ENCODE data around the gene TUBG1.
"Not testable (repeated sequence)": the region's sequence is repeated elsewhere in the genome, so short reads cannot be mapped to it uniquely, and the experiment has no call there.

Gene TUBG1

DNA sequence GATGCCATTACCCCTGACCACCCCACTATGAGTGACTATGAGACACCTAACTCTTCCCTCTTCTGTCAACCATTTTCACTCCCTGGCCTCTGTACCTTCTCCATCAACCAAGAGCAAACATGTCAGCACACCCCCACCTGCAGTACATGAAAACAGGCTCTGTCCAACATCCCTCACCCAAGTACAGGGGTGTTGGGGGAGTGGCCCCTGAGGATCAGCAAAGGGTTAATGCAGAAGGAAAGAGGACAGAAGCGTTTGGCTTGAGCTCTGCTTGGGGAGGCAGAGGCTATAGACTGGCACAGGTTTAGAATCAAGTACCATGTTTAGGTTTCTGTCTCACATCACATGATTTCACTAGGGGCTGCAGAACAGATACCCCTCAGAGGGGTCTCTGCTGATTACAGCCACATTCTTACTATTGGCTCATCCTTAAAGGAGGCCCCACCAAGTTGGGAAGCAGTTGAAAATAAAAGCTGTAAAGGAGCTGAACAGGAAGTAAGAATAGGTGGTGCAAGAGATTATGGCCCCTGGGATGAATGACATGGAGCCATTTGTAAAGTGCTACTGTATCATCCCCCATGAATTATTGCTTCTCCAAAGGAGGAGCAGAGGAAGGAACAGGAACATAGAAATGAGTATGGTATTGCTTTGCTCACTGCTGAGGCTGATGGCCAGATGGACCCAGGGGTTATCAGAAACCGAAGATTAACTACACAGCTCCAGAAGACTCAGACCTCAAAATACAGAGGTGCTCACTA lies 29.5 kb upstream of the TUBG1 start:
- DNase-seq (ENCODE audit: low spot score), result no peak

DNA sequence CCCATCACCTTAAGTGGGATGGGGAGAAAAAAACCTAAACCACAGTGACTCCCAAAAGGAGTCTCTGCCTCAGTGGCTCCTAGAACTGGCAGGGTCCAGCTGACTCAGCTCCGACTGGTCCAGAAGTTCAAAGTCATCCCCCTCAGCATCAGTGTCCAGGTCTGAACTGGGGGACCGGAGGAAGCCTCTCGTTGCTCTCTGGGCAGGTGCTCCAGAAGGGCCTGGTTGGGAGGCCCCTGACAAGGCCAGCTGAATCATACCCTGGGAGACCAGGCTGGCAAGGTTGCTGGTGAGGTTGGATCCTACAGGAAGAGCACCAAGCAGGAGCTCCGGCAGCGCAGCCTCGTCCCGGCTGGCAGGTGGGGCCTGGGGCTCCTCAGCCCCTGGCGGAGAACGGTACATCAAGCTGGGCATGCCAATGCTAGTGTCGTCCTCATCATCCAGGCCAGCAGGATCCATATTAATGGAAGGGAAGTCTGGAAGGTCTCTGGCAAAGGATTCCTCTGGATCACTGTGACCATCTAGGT lies 27.7 kb upstream of the TUBG1 start:
- DNase-seq (ENCODE audit: low spot score), result no peak

DNA sequence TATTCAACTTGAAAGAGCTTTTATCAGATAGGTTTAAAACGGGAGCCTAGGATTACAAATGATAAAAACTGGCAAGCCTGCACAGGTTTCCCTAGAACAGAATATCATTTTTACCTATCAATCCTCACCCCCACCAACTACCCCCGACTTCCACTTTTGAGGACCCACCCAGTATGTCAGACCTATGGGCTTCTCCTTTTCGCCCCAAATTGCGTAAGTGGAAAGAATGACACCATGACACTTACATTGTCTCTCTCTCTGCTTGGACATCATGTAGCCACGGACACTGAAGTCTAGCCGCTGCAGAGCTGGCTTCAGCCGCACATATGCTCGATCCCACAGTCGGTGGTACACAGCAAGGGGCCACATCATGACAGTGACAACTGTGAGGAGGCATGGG lies 24.6 kb upstream of the TUBG1 start:
- DNase-seq (ENCODE audit: low spot score), result no peak

DNA sequence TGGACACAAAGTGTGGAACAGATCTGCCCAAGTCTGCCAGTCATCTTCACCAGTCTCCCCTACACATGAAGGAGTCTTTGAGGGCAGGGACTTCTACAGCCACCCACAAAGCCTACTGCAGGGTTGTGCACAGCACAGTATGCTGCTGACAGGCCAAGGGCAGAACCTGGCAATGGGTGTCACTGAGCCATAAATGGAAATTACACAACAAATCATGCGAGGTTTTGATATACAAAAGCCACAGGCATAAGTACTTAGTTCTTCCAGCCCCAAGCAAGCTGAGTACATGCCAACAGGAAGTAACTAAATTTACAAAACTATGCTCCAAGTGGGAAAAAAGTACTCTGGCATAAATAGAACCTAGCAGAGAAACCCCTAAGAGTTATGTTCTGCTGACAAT lies 24.1 kb upstream of the TUBG1 start:
- no peak for DNase-seq (ENCODE audit: low spot score)

DNA sequence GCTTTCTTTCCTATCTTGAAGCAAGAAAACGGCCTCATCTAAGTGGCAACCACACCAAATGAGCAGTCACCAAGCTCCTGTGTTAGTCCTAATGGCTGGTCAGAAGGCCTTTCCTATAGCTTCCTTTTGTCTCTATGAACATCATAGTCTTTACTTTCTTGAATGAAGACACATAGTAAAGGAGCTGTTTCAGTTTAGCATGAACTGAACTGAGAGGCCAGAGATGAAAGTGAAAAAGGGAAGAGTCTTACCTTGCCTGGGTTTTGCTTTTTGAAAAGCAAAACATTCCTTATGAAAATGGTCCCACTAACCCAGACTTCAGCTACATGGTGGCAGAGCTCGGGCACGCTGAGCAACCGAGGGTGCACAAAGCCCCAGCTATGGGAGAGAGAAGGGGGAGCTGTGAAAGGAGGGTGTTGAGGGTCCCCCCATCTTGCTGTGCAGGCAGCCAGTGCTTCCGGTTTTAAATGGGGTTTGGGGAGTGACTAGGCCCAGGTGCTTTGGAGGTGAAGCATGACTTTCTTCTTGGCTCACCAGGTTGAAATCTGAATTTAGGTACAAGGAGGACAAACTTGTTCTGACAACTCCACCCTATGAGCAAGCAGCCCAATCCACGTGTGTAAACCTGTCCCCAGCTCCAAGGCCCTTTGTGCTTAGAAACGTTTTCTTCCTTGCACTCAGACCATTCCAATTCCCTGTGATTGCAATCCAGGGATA lies 22.8 kb upstream of the TUBG1 start:
- DNase-seq (ENCODE audit: low spot score), result no peak

DNA sequence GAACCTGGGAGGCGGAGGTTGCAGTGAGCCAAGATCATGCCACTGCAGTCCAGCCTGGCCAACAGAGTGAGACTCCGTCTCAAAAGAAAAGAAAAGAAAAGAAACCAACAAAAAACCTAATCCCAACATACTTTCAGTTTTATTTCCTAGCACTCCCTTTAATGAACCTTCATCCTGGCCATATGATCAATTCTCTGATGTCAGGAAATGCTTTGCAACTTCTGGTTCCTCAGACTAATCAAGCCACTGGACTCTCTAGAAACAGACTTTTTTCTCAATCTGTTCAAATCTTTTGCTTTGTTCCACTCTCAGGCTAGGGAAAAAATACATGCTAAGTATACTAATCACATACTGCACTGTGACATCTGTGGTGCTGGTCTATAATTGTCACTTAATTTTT lies 18.6 kb upstream of the TUBG1 start:
- no peak for DNase-seq (ENCODE audit: low spot score)

DNA sequence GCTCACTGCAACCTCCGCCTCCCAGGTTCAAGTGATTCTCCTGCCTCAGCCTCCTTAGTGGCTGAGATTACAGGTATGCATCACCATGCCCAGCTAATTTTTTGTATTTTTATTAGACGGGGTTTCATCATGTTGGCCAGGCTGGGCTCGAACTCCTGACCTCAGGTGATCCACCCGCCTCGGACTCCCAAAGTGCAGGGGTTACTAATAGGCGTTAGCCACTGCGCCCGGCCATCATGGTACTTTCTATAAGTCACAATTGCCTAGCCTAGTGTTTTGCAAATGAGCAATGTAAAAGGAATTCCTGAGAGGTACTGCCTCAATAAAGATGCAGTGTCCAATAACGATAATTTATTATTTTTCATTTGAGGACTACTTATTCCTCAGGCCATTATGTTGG lies 18.1 kb upstream of the TUBG1 start:
- DNase-seq (ENCODE audit: low spot score), result no peak

DNA sequence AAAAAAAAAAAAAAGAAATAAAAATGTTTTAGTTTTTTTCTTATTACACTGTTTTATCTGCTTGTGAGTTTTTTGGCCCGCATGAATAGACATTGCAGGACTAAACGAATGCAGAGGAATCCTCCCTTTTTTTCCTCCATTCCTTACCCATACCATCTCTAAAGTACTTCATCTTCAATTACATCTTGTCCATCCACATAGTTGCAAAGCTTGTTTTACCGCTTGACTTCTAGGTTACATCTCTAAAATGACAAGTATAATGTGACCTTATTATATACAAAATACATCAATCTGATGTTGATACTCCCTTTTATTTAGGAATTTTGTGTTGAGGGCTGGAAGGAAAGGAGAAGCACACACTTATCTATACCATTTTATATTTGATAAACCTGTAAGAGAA lies 13.1 kb upstream of the TUBG1 start:
- DNase-seq (ENCODE audit: low spot score), result no peak

DNA sequence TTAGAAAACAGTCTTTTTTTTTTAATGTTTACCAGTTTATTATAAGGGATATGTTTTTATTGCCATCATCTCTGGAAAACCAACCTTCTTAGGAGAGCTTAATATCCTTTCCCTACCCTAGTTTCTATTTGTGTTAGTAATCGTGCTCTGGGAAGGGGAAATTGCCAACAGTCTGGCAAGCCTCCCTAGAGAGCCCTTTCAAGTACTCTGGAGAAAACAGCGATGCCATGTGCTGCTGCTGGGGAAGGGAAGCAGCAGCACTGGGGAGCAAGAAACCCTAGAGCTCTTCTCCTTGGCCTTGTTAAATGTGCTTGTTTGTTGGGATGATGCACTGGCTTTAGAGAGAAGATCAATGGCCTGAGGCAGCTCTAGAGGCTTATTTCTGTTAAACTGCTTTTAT lies 10.6 kb upstream of the TUBG1 start:
- no peak for DNase-seq (ENCODE audit: low spot score)

DNA sequence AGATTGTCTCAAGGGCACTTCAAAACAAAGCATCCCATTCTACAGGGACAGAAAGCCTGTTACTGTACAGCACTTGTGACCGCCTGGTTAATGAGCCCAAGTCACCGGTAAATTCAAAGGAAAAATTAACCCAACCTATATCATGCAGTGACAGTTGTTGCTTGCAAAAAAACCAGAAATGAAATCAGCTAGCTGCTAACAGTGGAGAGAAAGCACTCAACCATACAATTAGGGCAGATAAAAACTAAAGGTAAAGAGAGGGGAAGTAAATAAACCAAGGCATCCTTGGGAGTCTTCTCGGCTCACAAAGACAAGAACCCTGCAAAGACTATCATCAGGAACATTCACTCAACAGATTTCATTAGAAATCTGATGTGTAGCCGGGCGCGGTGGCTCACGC lies 6.2 kb upstream of the TUBG1 start:
- no peak for DNase-seq (ENCODE audit: low spot score)

DNA sequence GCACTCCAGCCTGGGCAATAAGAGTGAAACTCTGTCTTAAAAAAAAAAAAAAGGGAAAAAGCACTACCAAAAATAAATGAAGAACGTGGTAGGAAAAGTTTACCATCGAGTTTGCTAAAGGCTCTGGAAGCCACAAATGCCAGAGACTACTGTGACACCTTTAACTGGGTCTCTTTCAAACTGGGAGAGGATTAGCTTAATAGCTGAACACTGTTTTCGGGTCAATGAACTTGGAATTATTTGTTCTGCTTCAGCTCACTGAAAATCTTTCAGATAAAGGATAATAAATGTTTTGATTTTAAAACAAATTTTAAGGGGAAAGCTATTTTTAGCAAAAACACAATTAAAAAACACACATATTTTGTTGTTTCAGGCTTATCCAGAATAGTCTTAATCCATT lies 1.7 kb upstream of the TUBG1 start:
- DNase-seq (ENCODE audit: low spot score), result no peak

DNA sequence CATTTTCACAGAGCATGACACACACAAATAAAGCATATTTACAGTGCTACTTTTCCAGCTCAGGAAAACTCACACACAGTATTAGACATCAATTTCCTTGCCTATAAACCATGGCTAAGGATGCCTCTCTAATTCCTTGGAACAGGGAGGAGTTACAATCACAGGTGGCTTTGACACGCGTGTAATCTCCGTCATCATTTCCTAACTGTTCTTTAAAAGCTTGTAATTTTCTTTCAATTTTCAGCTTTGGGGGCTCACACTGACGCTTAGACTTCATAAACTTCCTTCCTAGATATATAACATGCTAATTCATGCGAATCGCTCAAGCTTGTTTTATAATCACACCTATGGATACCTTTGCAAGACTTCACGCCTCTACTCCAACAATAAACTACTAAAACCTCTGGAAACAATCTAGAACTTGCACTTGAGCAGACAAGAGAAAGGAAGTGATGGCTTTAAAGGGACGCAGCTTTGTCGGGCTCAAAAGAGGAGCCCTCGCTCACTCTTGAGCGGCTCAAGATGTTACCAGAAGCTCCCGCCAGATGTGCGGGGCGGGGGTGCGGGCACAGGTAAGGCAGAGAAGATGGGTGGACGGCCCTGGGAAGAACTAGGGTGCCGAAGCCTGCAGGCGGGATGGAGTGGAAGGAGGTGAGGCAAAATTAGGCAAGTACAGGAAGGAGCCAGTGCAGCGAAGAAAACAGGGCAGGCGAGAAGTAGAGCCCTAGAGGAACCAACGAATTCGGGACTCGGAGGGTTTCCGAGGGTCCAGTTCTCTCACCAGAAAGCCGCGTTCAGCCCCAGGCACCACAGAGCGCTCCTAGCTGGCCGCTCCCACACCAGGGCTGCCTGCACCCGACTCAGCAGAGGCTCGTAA lies 940 bp upstream of the TUBG1 start:
- DNase-seq (ENCODE audit: low spot score), result no peak

DNA sequence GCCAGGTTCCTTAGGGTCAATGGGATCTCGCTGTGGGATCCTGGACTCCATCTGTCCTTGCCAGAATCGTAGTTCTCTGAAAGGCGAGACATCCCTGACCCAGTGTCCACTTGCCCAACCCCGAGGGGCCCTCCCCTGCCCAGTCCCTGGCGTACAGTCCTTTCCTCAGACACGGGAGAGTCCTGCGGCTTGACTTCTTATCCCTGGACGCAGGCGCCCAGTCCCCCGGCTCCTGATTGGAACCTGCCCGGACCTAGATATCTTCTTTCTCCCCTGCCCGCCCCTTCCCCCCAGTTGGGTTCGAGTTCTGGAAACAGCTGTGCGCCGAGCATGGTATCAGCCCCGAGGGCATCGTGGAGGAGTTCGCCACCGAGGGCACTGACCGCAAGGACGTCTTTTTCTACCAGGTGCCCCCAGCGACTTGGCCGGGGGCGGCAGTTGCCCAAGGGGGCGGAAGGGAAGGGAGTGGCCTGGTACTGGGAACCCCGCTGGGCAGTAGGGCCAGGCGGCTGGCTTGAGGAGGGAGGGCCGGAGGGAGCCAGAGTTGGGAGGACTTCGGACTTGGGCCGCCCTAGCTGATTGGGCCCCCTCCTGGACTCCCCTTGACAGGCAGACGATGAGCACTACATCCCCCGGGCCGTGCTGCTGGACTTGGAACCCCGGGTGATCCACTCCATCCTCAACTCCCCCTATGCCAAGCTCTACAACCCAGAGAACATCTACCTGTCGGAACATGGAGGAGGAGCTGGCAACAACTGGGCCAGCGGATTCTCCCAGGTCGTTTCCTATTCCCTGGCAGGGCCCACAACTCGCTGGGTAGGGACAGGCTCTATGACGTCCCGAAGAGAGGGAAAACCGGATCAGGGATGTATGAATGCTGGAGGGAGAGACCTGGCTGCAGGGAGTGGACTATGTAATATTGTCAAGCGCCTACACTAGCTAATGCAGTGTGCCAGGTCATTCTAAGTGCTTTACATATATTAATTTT lies 625 bp downstream of the TUBG1 start:
- peak; percentile 11 for DNase-seq (ENCODE audit: low spot score)

DNA sequence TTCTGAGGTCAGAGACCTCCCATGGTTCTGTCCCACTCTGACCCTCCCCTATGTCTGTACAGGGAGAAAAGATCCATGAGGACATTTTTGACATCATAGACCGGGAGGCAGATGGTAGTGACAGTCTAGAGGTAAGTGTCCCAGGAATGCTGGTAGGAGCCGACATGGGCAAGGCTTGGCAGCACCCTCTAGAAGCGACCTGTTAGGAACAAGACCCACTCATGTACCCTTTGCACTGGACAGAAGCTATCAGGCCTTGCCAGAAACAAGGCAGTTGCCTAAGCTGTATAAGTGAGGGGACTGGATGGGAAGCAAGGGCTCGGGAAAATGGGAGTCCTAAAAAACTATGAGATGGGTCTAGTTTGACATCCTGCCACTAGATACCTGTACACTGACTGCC lies 2.5 kb downstream of the TUBG1 start:
- no peak for DNase-seq (ENCODE audit: low spot score)

DNA sequence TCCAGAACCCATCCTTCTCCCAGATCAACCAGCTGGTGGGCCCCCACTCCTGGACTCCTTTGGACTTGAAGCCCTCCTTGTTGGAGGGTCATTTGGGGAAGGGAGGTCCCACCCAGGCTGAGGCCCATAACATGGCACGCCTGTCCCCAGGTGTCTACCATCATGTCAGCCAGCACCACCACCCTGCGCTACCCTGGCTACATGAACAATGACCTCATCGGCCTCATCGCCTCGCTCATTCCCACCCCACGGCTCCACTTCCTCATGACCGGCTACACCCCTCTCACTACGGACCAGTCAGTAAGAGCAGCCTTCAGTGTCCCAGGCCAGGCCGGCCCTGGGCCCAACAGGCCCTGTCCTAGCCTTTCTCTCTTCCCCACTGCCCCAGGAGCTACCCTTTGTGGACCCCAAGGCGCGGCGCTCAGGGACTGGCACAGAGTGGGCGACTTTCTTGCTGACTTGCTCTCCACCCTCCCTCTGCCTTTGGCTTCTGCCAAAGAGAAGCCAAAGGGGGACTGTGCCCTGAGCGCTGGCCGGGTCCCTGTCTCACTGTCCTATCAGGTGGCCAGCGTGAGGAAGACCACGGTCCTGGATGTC lies 4.3 kb downstream of the TUBG1 start:
- DNase-seq (ENCODE audit: low spot score), result no peak

DNA sequence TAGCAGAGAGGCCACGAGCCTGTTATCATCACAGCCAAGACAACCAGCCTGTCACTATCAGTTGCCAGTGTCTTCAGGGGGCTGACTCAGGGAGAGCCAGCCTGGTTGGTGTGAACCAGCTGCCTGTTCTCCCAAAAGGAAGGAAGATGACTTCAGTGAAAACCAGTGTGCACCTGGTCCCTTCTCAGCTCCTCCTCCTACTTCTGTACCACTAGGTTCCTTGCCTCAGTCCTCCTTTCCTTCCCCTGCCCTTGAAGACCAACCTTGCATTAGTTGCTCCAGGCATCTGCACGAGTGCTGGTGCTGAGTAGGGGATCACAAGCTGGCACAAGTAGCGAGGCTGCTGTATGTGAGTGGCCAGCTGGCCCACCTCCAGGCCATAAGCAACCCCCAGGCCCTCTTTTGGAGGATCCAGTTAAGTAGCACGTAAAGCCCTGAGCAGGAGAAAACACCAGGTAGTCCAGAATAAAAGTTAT lies 8.5 kb downstream of the TUBG1 start:
- DNase-seq (ENCODE audit: low spot score), result no peak

DNA sequence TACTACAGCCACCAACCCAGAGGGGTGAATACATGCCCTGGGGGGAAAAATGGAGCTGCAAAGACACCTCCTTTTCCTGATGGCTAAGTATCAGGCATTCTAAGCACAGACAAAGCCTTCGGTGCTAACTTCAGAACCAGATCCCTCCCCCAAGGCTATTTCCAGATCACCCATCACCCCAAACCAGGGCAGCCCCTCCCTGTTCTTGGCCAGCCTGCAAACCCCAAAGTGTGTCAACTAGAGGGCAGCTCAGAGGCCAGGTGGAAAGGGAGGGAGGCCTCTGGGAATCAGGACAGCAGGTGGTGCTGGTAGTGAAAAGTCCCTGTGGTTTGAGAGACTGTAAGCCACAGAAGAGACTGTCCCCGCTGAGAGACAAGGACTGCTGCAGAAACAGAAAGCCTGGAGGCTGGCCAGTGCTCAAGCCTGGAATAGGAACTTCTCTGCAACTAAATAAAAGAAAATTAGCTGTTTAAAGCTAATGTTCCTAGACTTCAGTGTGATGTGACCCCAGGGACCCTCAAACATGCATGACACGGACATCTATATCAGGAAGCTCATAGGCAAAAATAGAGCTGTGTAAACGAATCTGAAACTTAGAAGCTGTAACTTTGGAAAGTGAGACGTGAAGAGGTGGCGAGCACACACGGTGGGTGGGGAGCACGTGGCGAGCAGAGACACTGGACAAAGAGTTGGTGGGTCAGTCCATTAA lies 9.1 kb downstream of the TUBG1 start:
- no peak for DNase-seq (ENCODE audit: low spot score)

DNA sequence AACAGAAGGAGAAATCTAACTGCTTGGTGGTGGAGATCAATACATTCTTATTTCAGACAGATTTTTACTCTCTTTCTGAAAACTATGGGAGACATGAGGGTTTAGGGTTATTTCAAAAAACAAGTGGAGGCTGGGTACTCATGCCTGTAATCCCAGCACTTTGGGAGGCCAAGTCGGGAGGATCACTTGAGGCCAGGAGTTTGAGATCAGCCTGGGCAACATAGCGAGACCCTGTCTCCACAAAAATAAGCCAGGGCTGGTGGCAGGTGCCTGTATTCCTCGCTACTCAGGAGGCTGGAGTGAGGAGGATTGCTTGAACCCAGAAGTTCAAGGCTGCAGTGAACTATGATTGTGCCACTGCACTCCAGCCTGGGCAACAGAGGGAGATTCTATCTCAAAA lies 12.5 kb downstream of the TUBG1 start:
- not testable (repeated sequence) for DNase-seq (ENCODE audit: low spot score)

DNA sequence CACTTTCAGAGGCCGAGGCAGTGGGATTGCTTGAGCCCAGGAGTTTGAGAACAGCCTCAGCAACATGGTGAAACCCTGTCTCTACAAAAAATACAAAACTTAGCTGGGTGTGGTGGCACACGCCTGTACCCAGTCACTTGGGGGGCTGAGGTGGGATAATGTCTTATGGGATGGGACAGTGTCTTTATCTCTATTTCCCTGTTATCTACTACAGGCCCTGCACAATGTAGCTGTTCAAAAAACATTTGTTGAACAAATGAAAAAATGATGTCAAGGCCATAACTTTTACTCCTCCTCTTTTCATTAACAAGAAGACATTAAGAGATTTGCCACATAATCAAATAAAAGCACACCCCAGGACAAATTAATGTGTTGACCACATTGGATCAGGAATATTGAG lies 13.8 kb downstream of the TUBG1 start:
- no peak for DNase-seq (ENCODE audit: low spot score)
